HCT116 (cell line): ENCODE data around the gene SLC27A5. TPM values are rescaled to one million over a fixed set of nuclear protein-coding genes. Genes with fewer than 3 reads are reported as not detected.

Experiments
- ATAC-seq: fragments of 200-7000 bp; cut with Tn5 transposase; 2 replicates; pipeline ENCODE4 v1.9.1; 2020; ENCODE audit warnings: mild to moderate bottlenecking, moderate library complexity
- BruUV-seq: library from RNA; stranded (reverse); fragments of 400-500 nt; replicated peaks from 2 replicates; lab custom pipeline; 2021; lab: Mats Ljungman, UMichigan
- CTCF ChIA-PET: fragments of 300-600 bp; sonication (Branson Sonifier 250); formaldehyde crosslinking; loops from one replicate; lab custom pipeline; 2021; ENCODE audit warnings: antibody characterized with exemption; lab: Charles Lee
- POLR2A ChIA-PET: fragments of 300-600, 350-600 bp; sonication (Branson Sonifier 250); formaldehyde crosslinking; loops from one replicate; lab custom pipeline; 2021; ENCODE audit warnings: antibody characterized with exemption; lab: Charles Lee
- RAD21 ChIA-PET, 2 experiments: fragments of 300-600 bp; sonication (Branson Sonifier 250); formaldehyde crosslinking; loops; one replicate each; lab custom pipeline; 2023; ENCODE audit warnings: low total read pairs in 2 of 2; ENCODE audit not compliant: uncharacterized antibody in 2 of 2, unreplicated experiment in 2 of 2, low non-redundant PET in 1 of 2; lab: Charles Lee
- DNase-seq: peaks from one replicate; pipeline ENCODE4 v3.0.0-alpha.2; 2010; ENCODE audit warnings: low read depth, low spot score
- H2AFZ ChIP-seq: fragments of 200-600 bp; shearing (Covaris generic), sonication (generic); 2 replicates; pipeline ENCODE4 v1.6.1; 2017; ENCODE audit warnings: low read depth, mixed run types, mixed read lengths, antibody characterized with exemption, low read length; ENCODE audit not compliant: poor library complexity, severe bottlenecking
- H3K27ac ChIP-seq: 2 replicates; pipeline ENCODE4 v1.5.1; 2012; ENCODE audit warnings: low read depth, low read length
- H3K27me3 ChIP-seq: fragments of 200-600 bp; sonication (generic); 2 replicates; pipeline ENCODE4 v1.6.1; 2016; ENCODE audit warnings: mixed run types, low read length, mixed read lengths; ENCODE audit not compliant: insufficient read depth
- H3K36me3 ChIP-seq, 2 experiments: fragments of 200-500 bp in 1 of 2; fragments of 200-600 bp in 1 of 2; sonication (Bioruptor generic) in 1 of 2; sonication (generic) in 1 of 2; 2 replicates each; pipeline versions ENCODE4 v1.5.1 to v1.6.1; 2014 to 2016; ENCODE audit warnings: low read length in 2 of 2, inconsistent platforms in 1 of 2, mixed read lengths in 1 of 2, mixed run types in 1 of 2; ENCODE audit not compliant: insufficient read depth in 2 of 2, control insufficient read depth in 1 of 2
- H3K4me1 ChIP-seq, 2 experiments: fragments of 200-600 bp in 1 of 2; sonication (generic) in 1 of 2; 2 replicates each; pipeline versions ENCODE4 v1.5.1 to v1.6.1; 2012 to 2017; ENCODE audit warnings: low read length in 2 of 2, inconsistent platforms in 1 of 2, mild to moderate bottlenecking in 1 of 2, mixed read lengths in 1 of 2, mixed run types in 1 of 2, moderate library complexity in 1 of 2; ENCODE audit not compliant: insufficient read depth in 2 of 2, control insufficient read depth in 1 of 2
- H3K4me2 ChIP-seq: fragments of 200-600 bp; sonication (generic); 2 replicates; pipeline ENCODE4 v1.6.1; 2017; ENCODE audit warnings: mixed run types, low read length, mixed read lengths
- H3K4me3 ChIP-seq, 2 experiments: fragments of 200-600 bp in 1 of 2; sonication (generic) in 1 of 2; replicated peaks in 1 of 2; 2 replicates each; pipeline ENCODE4 v1.5.1; 2011 to 2016; ENCODE audit warnings: low read length in 2 of 2, control low read depth in 1 of 2, low read depth in 1 of 2, mild to moderate bottlenecking in 1 of 2, mixed read lengths in 1 of 2, mixed run types in 1 of 2
- H3K79me2 ChIP-seq: fragments of 200-600 bp; sonication (generic); 2 replicates; pipeline ENCODE4 v1.6.1; 2017; ENCODE audit warnings: mild to moderate bottlenecking, mixed run types, low read length, moderate library complexity, mixed read lengths; ENCODE audit not compliant: insufficient read depth
- H3K9ac ChIP-seq: fragments of 200-600 bp; sonication (generic); 2 replicates; pipeline ENCODE4 v1.6.1; 2016; ENCODE audit warnings: low read length, mixed read lengths
- H3K9me2 ChIP-seq: fragments of 200-600 bp; sonication (generic), shearing (Covaris generic); 2 replicates; pipeline ENCODE4 v1.6.1; 2017; ENCODE audit warnings: mixed run types, mild to moderate bottlenecking, moderate library complexity; ENCODE audit not compliant: insufficient read depth
- H3K9me3 ChIP-seq, 2 experiments: fragments of 200-500 bp in 1 of 2; fragments of 200-600 bp in 1 of 2; sonication (Bioruptor generic) in 1 of 2; sonication (generic) in 1 of 2; 2 replicates each; pipeline ENCODE4 v1.6.1; 2014 to 2017; ENCODE audit warnings: low read length in 2 of 2, mixed read lengths in 2 of 2, inconsistent platforms in 1 of 2, low read depth in 1 of 2, mild to moderate bottlenecking in 1 of 2, mixed run types in 1 of 2, moderate library complexity in 1 of 2; ENCODE audit not compliant: control insufficient read depth in 1 of 2, insufficient read depth in 1 of 2
- H4K20me1 ChIP-seq: fragments of 200-600 bp; sonication (generic), shearing (Covaris generic); 2 replicates; pipeline ENCODE4 v1.6.1; 2017; ENCODE audit warnings: mixed run types, mild to moderate bottlenecking, moderate library complexity; ENCODE audit not compliant: insufficient read depth
- ATF3 ChIP-seq: IDR thresholded peaks from 2 replicates; pipeline ENCODE4 v1.6.1; 2012
- CBX3 ChIP-seq: IDR thresholded peaks from 2 replicates; pipeline ENCODE4 v1.6.1; 2012; ENCODE audit warnings: low read depth
- EGR1 ChIP-seq: IDR thresholded peaks from 2 replicates; pipeline ENCODE4 v1.6.1; 2012; ENCODE audit warnings: low read depth
- ELF1 ChIP-seq: IDR thresholded peaks from 2 replicates; pipeline ENCODE4 v1.6.1; 2012; ENCODE audit warnings: low read depth, borderline replicate concordance
- FOSL1 ChIP-seq: IDR thresholded peaks from 2 replicates; pipeline ENCODE4 v1.6.1; 2012; ENCODE audit warnings: low read depth
- JUND ChIP-seq: IDR thresholded peaks from 2 replicates; pipeline ENCODE4 v1.6.1; 2012
- POLR2AphosphoS5 ChIP-seq: IDR thresholded peaks from 2 replicates; pipeline ENCODE4 v1.6.1; 2011; ENCODE audit warnings: mild to moderate bottlenecking, low read depth, low read length, moderate library complexity
- SIN3A ChIP-seq: IDR thresholded peaks from 2 replicates; pipeline ENCODE4 v1.6.1; 2012; ENCODE audit warnings: low read depth
- SP1 ChIP-seq: IDR thresholded peaks from 2 replicates; pipeline ENCODE4 v1.6.1; 2012; ENCODE audit warnings: low read depth
- SRF ChIP-seq: IDR thresholded peaks from 2 replicates; pipeline ENCODE4 v1.6.1; 2012; ENCODE audit warnings: low read depth
- TCF7L2 ChIP-seq: IDR thresholded peaks from 2 replicates; pipeline ENCODE4 v1.7.0; 2011; ENCODE audit warnings: borderline replicate concordance, inconsistent platforms; ENCODE audit not compliant: insufficient read depth, insufficient read length; ENCODE audit errors: extremely low read depth
- YY1 ChIP-seq: IDR thresholded peaks from 2 replicates; pipeline ENCODE4 v1.6.1; 2011; ENCODE audit warnings: low read length, low read depth, moderate library complexity, mild to moderate bottlenecking; ENCODE audit not compliant: insufficient replicate concordance; ENCODE audit errors: extremely low read depth
- ZFX ChIP-seq: fragments of 450-650 bp; IDR thresholded peaks from 2 replicates; pipeline ENCODE4 v1.6.1; 2017
- intact Hi-C: fragments of 100-400 bp; cut with micrococcal nuclease; formaldehyde crosslinking; loops from 2 replicates; pipeline ENCODE4 v1.10.0; 2022
- total RNA-seq: library from RNA; stranded (reverse); gene quantifications from one replicate; pipeline ENCODE4 v1.2.1, GENCODE V29; 2021; ENCODE audit not compliant: unreplicated experiment
- TF ChIP-seq, protein P1 (sequence below): IDR thresholded peaks from 2 replicates; pipeline ENCODE4 v1.6.1; 2012
- TF ChIP-seq, protein P2 (sequence below): IDR thresholded peaks from 2 replicates; pipeline ENCODE4 v1.6.1; 2012; ENCODE audit warnings: low read depth

The SLC27A5 gene
- total RNA-seq, 1 experiment from 2014 or later, result 27.1 TPM

DNA sequence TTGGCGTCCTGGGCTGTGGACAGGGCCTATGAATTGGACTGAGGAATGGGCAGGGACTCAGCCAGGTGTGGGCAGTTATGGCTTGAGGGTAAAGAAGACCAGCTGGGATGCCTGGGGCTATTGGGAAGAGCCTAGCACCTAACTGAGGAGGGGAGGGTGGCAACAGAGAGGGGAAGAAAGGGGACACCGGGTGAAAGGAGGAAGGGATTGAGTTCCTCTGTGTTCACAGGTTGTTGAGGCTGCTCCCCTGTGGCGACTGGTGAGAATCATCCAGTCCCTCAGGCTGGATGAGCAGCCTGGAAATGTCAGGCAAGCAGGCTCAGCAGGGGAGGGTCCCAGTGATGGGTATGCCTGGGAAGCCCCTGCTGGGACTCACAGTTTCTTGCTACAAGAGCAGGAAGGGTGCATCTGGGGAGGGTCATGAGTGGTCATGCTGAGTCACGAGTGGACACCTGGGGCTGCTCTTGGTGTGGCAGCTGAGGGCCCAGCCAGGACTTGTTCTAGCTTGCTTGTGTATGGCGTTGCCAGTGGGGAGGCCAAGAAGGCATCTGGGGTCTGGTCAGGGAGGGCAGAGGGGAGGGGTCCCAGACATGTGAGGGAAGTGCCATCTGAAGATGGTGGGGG is 43.5 kb downstream of the SLC27A5 start (continued):
- TF ChIP-seq FOSL1, result no peak
- TF ChIP-seq EGR1, result no peak
- TF ChIP-seq SRF, result no peak
- TF ChIP-seq SIN3A, result no peak

- POLR2A ChIA-PET, result interaction anchor here (0.8 kb wide), 1 partner anchor 15 kb away, joined by 4 read pairs; no protein-coding TSS in a partner anchor
- H3K27ac ChIP-seq, result peak within 1 kb of the TSS; percentile 70
- intact Hi-C loops, result loop anchor here (1.0 kb wide), 1 partner anchor 59 kb away; the partner anchor contains the start of gene ZNF584
Measured at GRCh38 chr19:58466760-58467589, 44.8 kb downstream of the SLC27A5 start, which contains the start of gene ZNF324. ZNF324 (plus strand) TSS chr19:58467080; CDS start chr19:58469186, 2,106 bp downstream.

More at GRCh38 chr19:58466760-58467589, 44.8 kb downstream of the SLC27A5 start, which contains the start of gene ZNF324:
- peak; percentile 90 for ATAC-seq
- H4K20me1 ChIP-seq, result no peaks in the 10 kb centered on the region
- ChIA-PET CTCF (interaction anchor here (1.0 kb wide), 1 partner anchor 9 kb away, joined by 3 read pairs; the partner anchor contains the start of gene ZNF446), RAD21 (no interaction called here)
- H3K9ac ChIP-seq, result peak within 1 kb of the TSS; percentile 74
- no peaks in the 10 kb centered on the region for H3K9me2 ChIP-seq
- TF ChIP-seq SIN3A, result 0 out of 2 replicates have a peak, but pooled peaks have one; percentile 60
- TF ChIP-seq YY1, result peak; percentile 22
- peak; percentile 89 for TF ChIP-seq ELF1
- TF ChIP-seq ZFX, result peak; percentile 54; the same call in 1 of the 2 replicates
- TF ChIP-seq, protein P1, sequence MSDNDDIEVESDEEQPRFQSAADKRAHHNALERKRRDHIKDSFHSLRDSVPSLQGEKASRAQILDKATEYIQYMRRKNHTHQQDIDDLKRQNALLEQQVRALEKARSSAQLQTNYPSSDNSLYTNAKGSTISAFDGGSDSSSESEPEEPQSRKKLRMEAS, result peak; percentile 78
- TF ChIP-seq POLR2AphosphoS5, result peak; percentile 66
- peak; percentile 61 for TF ChIP-seq SRF
- TF ChIP-seq CBX3, result 0 out of 2 replicates have a peak, but pooled peaks have one; percentile 32
- no peak for TF ChIP-seq ATF3
- peak; percentile 83 for TF ChIP-seq SP1
- no peak for TF ChIP-seq JUND
- peak; percentile 36; the same call in 1 of the 2 replicates for TF ChIP-seq EGR1
- TF ChIP-seq, protein P2, sequence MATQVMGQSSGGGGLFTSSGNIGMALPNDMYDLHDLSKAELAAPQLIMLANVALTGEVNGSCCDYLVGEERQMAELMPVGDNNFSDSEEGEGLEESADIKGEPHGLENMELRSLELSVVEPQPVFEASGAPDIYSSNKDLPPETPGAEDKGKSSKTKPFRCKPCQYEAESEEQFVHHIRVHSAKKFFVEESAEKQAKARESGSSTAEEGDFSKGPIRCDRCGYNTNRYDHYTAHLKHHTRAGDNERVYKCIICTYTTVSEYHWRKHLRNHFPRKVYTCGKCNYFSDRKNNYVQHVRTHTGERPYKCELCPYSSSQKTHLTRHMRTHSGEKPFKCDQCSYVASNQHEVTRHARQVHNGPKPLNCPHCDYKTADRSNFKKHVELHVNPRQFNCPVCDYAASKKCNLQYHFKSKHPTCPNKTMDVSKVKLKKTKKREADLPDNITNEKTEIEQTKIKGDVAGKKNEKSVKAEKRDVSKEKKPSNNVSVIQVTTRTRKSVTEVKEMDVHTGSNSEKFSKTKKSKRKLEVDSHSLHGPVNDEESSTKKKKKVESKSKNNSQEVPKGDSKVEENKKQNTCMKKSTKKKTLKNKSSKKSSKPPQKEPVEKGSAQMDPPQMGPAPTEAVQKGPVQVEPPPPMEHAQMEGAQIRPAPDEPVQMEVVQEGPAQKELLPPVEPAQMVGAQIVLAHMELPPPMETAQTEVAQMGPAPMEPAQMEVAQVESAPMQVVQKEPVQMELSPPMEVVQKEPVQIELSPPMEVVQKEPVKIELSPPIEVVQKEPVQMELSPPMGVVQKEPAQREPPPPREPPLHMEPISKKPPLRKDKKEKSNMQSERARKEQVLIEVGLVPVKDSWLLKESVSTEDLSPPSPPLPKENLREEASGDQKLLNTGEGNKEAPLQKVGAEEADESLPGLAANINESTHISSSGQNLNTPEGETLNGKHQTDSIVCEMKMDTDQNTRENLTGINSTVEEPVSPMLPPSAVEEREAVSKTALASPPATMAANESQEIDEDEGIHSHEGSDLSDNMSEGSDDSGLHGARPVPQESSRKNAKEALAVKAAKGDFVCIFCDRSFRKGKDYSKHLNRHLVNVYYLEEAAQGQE, result no peak
- TF ChIP-seq TCF7L2, result peak; percentile 74
- peaks cover 16% of the 10 kb centered on the region; the same call in 1 of the 2 replicates for H3K79me2 ChIP-seq
- peak; percentile 93 for DNase-seq
- no peaks in the 10 kb centered on the region for H3K27me3 ChIP-seq
- no peaks in the 10 kb centered on the region for H3K9me3 ChIP-seq
- peak within 1 kb of the TSS; percentile 70 for H3K4me2 ChIP-seq
- H3K4me1 ChIP-seq, result peaks cover 2 to 12% of the 10 kb centered on the region in 2 experiments; a peak in 2 of 4 replicates
- H2AFZ ChIP-seq, result no peak within 1 kb of the TSS
- BruUV-seq, result no TSS peak
- H3K36me3 ChIP-seq, result peaks cover 4 to 5% of the 10 kb centered on the region in 2 experiments; a peak in 2 of 4 replicates
- peak within 1 kb of the TSS; percentile 77 to 80 for H3K4me3 ChIP-seq
